Neural progenitor cell (in vitro differentiated cells): ENCODE measurements around the gene BICD2.

ENCODE experiments used
- EZH2 ChIP-seq: fragments of 200-600 bp; sonication (generic); IDR thresholded peaks from 2 replicates; pipeline ENCODE4 v1.6.1; 2017; ENCODE audit warnings: antibody characterized with exemption, mild to moderate bottlenecking, moderate library complexity
- TF ChIP-seq, protein P1 (sequence below): fragments of 200-600 bp; sonication (generic); IDR thresholded peaks from 2 replicates; pipeline ENCODE4 v1.5.1; 2017; ENCODE audit warnings: antibody characterized with exemption, mild to moderate bottlenecking

DNA sequence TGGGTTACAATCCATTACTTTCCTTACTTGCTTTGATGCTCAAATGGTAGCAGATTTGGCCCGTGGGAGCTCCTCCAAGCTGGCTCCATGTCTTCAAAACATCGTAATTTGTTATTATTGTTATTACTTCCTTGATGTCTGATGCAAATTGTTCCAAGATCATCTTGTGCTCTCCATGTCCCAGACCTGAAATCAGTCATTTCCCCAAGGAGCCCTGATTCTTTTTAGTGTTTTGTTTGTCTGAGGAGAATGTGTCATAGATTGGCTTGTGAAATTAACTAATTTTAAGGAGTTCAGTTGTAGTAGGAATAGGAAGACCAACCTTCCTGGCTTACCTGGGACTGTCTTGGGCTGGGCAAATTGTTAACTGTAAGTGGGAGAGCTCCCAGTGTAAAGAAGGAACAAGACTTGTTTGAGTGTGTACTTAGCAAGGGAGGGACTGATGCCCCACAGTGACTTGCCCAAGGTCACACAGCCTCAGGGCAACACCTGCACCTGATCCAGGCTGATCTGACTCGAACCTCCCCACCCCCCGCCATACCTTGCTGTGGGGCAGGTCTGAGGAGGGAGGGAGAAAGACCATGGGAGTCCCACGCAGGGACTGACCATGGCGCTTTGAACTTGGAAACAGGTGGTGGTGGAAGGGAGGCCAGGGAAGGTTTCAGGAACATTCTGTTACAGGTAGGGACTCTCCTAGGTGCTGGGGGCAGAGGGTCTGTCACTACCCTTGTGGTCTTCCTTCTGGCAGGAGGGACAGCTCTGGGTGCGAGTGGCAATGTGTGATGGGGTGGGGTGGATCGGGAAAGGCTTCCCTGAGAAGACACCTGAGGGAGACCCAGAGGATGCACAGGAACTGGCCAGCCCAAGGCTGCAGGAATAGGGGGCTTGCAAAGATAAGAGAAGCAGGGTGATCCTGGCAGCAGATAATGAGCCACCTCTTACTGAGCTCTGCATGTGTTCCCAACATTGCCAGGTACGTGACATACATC, 2.7 kb upstream of the BICD2 start:
- TF ChIP-seq, protein P1, sequence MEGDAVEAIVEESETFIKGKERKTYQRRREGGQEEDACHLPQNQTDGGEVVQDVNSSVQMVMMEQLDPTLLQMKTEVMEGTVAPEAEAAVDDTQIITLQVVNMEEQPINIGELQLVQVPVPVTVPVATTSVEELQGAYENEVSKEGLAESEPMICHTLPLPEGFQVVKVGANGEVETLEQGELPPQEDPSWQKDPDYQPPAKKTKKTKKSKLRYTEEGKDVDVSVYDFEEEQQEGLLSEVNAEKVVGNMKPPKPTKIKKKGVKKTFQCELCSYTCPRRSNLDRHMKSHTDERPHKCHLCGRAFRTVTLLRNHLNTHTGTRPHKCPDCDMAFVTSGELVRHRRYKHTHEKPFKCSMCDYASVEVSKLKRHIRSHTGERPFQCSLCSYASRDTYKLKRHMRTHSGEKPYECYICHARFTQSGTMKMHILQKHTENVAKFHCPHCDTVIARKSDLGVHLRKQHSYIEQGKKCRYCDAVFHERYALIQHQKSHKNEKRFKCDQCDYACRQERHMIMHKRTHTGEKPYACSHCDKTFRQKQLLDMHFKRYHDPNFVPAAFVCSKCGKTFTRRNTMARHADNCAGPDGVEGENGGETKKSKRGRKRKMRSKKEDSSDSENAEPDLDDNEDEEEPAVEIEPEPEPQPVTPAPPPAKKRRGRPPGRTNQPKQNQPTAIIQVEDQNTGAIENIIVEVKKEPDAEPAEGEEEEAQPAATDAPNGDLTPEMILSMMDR: no peak
- no peak for TF ChIP-seq EZH2
